Upper lobe of left lung (tissue), 6 donors: Measurements from ENCODE around the gene BRDT. TPM values are rescaled to one million over a fixed set of nuclear protein-coding genes. Genes with fewer than 3 reads are reported as not detected.
A peak's percentile ranks its signal among the peaks of the same experiment; 100 is the strongest.

ENCODE experiments used
- ATAC-seq, 2 donors: fragments of 200-7000 bp; cut with Tn5 transposase; one replicate each; pipeline ENCODE4 v1.9.1; 2022; ENCODE audit warnings: mild to moderate bottlenecking in 2 of 2, moderate library complexity in 2 of 2; ENCODE audit not compliant: low FRiP score in 2 of 2
- DNase-seq, 2 donors: peaks; one replicate each; pipeline ENCODE4 v3.0.0-alpha.2; 2019 to 2020
- H3K27ac ChIP-seq, 4 donors: fragments of 200-600 bp; sonication (generic); one replicate each; pipeline ENCODE4 v1.5.1; 2016 to 2019
- H3K27me3 ChIP-seq, 4 donors: fragments of 200-600 bp; sonication (generic); one replicate each; pipeline ENCODE4 v1.5.1; 2017 to 2019
- H3K36me3 ChIP-seq, 4 donors: fragments of 200-600 bp; sonication (generic); one replicate each; pipeline ENCODE4 v1.5.1; 2016 to 2019
- H3K4me1 ChIP-seq, 4 donors: fragments of 200-600 bp; sonication (generic); one replicate each; pipeline ENCODE4 v1.5.1; 2018 to 2019
- H3K4me3 ChIP-seq, 4 donors: fragments of 200-600 bp; sonication (generic); one replicate each; pipeline ENCODE4 v1.5.1; 2017 to 2019; ENCODE audit warnings: mild to moderate bottlenecking in 2 of 4, moderate library complexity in 1 of 4
- H3K9me3 ChIP-seq, 4 donors: fragments of 200-600 bp; sonication (generic); one replicate each; pipeline ENCODE4 v1.5.1; 2018 to 2019
- CTCF ChIP-seq, 6 experiments: fragments of 450-650 bp in 4 of 6; fragments of 200-600 bp in 2 of 6; sonication (generic) in 2 of 6; IDR thresholded peaks; one replicate each; pipeline ENCODE4 v1.5.1; 2016 to 2019; ENCODE audit warnings: antibody characterized with exemption in 6 of 6
- EP300 ChIP-seq, 4 donors: sonication (generic); formaldehyde crosslinking; IDR thresholded peaks; one replicate each; pipeline ENCODE4 v1.5.1; 2017; ENCODE audit warnings: antibody characterized with exemption in 4 of 4, control low read depth in 2 of 4
- POLR2A ChIP-seq, 4 donors: fragments of 450-650 bp; IDR thresholded peaks; one replicate each; pipeline ENCODE4 v1.5.1; 2016 to 2017; ENCODE audit warnings: antibody characterized with exemption in 4 of 4, mild to moderate bottlenecking in 2 of 4
- POLR2AphosphoS5 ChIP-seq, 2 donors: sonication (generic); formaldehyde crosslinking; IDR thresholded peaks; one replicate each; pipeline ENCODE4 v1.5.1; 2017; ENCODE audit warnings: antibody characterized with exemption in 2 of 2
- WGBS, 2 donors: methylation state at CpG; one replicate each; pipeline ENCODE4 v1.1.5; 2017 to 2018; 5-methylcytosine and 5-hydroxymethylcytosine counted together
- total RNA-seq, 6 donors: library from RNA; depleted of rRNA in 4 of 6; stranded (reverse); fragments of >200 nt in 4 of 6; gene quantifications; one replicate each; pipeline versions ENCODE4 v1.1.0 to v1.2.1, GENCODE V29; 2016 to 2021
- donor health status: DM: no; HTN: no; CAD: no; lungs with moderate emphysema.
- donor health status: DM: no; HTN: yes; CAD: no; lungs with severe emphysema.

Gene BRDT
- total RNA-seq, 6 donors from 2014 or later: not detected

- Histone ChIP-seq H3K36me3 (no peaks in the 10 kb centered on the region), H3K27ac (no peak overlapping the region), H3K27me3 (peaks cover 0 to 5% (median 2%) of the 10 kb centered on the region in 4 donors), H3K4me3 (no peak overlapping the region), H3K4me1 (peaks cover 4 to 14% (median 9%) of the 10 kb centered on the region in 4 donors), H3K9me3 (no peaks in the 10 kb centered on the region)
- DNase-seq: no peak
- no peak for ATAC-seq
- 79 to 89% methylated on average over 9 of the region's 9 CpGs for WGBS, 2 donors
- no peak for TF ChIP-seq EP300 (IDR thresholded peaks at IDR 0.05)
- no peak for TF ChIP-seq CTCF (IDR thresholded peaks at IDR 0.05)
- no peak for TF ChIP-seq POLR2AphosphoS5 (IDR thresholded peaks at IDR 0.05)
Observed at GRCh38 chr1:92026806-92027205, 77.6 kb downstream of the BRDT start.

GRCh38 chr1:92029241-92029922 lies 80.2 kb downstream of the BRDT start:
- no peak for DNase-seq
- H3K36me3 ChIP-seq: no peaks in the 10 kb centered on the region
- peaks cover 4 to 14% (median 9%) of the 10 kb centered on the region in 4 donors for H3K4me1 ChIP-seq
- no peak for TF ChIP-seq POLR2A (IDR thresholded peaks at IDR 0.05)
- no peak for TF ChIP-seq CTCF (IDR thresholded peaks at IDR 0.05)
- no peak for TF ChIP-seq EP300 (IDR thresholded peaks at IDR 0.05)
- no peak for TF ChIP-seq POLR2AphosphoS5 (IDR thresholded peaks at IDR 0.05)
- 52 to 71% methylated on average over 17 to 25 of the region's 31 CpGs for WGBS, 2 donors
- H3K27me3 ChIP-seq: peaks cover 0 to 5% (median 2%) of the 10 kb centered on the region in 4 donors
- H3K9me3 ChIP-seq: no peaks in the 10 kb centered on the region
- H3K4me3 ChIP-seq: peak overlapping the region in 3 of 4 donors; percentile 48 to 58 (median 58)
- ATAC-seq: no peak
- no peak overlapping the region for H3K27ac ChIP-seq

GRCh38 chr1:92030656-92031107 lies 81.5 kb downstream of the BRDT start:
- DNase-seq (no peak), ATAC-seq (no peak)
- Histone ChIP-seq H3K4me1 (peaks cover 4 to 14% (median 9%) of the 10 kb centered on the region in 4 donors), H3K36me3 (no peaks in the 10 kb centered on the region), H3K27me3 (peaks cover 0 to 5% (median 2%) of the 10 kb centered on the region in 4 donors), H3K9me3 (no peaks in the 10 kb centered on the region), H3K27ac (no peak overlapping the region), H3K4me3 (peak overlapping the region in 2 of 4 donors; percentile 58)
- 20 to 38% methylated on average over 4 of the region's 4 CpGs for whole genome bisulfite sequencing, 2 donors
- TF ChIP-seq POLR2AphosphoS5 (IDR thresholded peaks at IDR 0.05) (no peak), CTCF (IDR thresholded peaks at IDR 0.05) (no peak), POLR2A (IDR thresholded peaks at IDR 0.05) (no peak), EP300 (IDR thresholded peaks at IDR 0.05) (no peak)

GRCh38 chr1:92031281-92032110 lies 82.3 kb downstream of the BRDT start:
- 82 to 86% methylated on average over 6 of the region's 6 CpGs for WGBS, 2 donors
- Histone ChIP-seq H3K4me3 (no peak overlapping the region), H3K27ac (no peak overlapping the region), H3K4me1 (peaks cover 4 to 14% (median 9%) of the 10 kb centered on the region in 4 donors), H3K9me3 (no peaks in the 10 kb centered on the region), H3K27me3 (peaks cover 0 to 5% (median 2%) of the 10 kb centered on the region in 4 donors), H3K36me3 (no peaks in the 10 kb centered on the region)
- DNase-seq (no peak), ATAC-seq (no peak)
- TF ChIP-seq POLR2A (IDR thresholded peaks at IDR 0.05): no peak
- TF ChIP-seq POLR2AphosphoS5 (IDR thresholded peaks at IDR 0.05): no peak
- no peak for TF ChIP-seq EP300 (IDR thresholded peaks at IDR 0.05)
- TF ChIP-seq CTCF (IDR thresholded peaks at IDR 0.05): no peak
